T-helper 2 cell (primary cell): ENCODE data around the gene PLXND1.

Experiments used
- DNase-seq, 5 experiments: peaks; one replicate each; pipeline versions ENCODE4 v3.0.0 to v3.0.0-alpha.2; 2012 to 2022

The PLXND1 gene

GRCh38 chr3:129543999-129544398, 62.5 kb downstream of the PLXND1 start:
- DNase-seq: no peak

- no peak for DNase-seq
Observed at GRCh38 chr3:129543156-129543790, 63.2 kb downstream of the PLXND1 start, which contains the start of gene H1-8. TSS of gene H1-8 (plus strand) at chr3:129543175. CDS start at chr3:129543219, 44 bp downstream.

GRCh38 chr3:129542747-129543146, 63.7 kb downstream of the PLXND1 start:
- DNase-seq: no peak

GRCh38 chr3:129540776-129541516, 65.5 kb downstream of the PLXND1 start:
- no peak for DNase-seq

- DNase-seq: no peak
Observed at GRCh38 chr3:129539206-129539605, 67.3 kb downstream of the PLXND1 start.

- DNase-seq: no peak
Observed at GRCh38 chr3:129536804-129537203, 69.7 kb downstream of the PLXND1 start.

- DNase-seq: no peak
Observed at GRCh38 chr3:129536374-129536667, 70.2 kb downstream of the PLXND1 start.

- no peak for DNase-seq
Observed at GRCh38 chr3:129535075-129535474, 71.4 kb downstream of the PLXND1 start.

GRCh38 chr3:129534428-129535027, 71.9 kb downstream of the PLXND1 start:
- no peak for DNase-seq

- DNase-seq: no peak
Observed at GRCh38 chr3:129533406-129533805, 73.1 kb downstream of the PLXND1 start.

GRCh38 chr3:129532261-129532660, 74.2 kb downstream of the PLXND1 start:
- no peak for DNase-seq

GRCh38 chr3:129531699-129532098, 74.8 kb downstream of the PLXND1 start:
- no peak for DNase-seq

- no peak for DNase-seq
Observed at GRCh38 chr3:129530821-129531220, 75.7 kb downstream of the PLXND1 start.

- DNase-seq: no peak
Observed at GRCh38 chr3:129530251-129530791, 76.2 kb downstream of the PLXND1 start.

- DNase-seq: no peak
Observed at GRCh38 chr3:129529436-129530210, 76.9 kb downstream of the PLXND1 start.

GRCh38 chr3:129528589-129529100, 77.8 kb downstream of the PLXND1 start, which contains the start of gene RHO:
TSS of gene RHO (plus strand) at chr3:129528639. CDS start at chr3:129528734, 95 bp downstream.
- DNase-seq: no peak

GRCh38 chr3:129527262-129527661, 79.2 kb downstream of the PLXND1 start:
- DNase-seq: no peak

- DNase-seq: no peak
Observed at GRCh38 chr3:129526121-129526900, 80.2 kb downstream of the PLXND1 start.

- no peak for DNase-seq
Observed at GRCh38 chr3:129525341-129525968, 81.0 kb downstream of the PLXND1 start.

GRCh38 chr3:129524081-129524480, 82.4 kb downstream of the PLXND1 start:
- no peak for DNase-seq

- no peak for DNase-seq
Observed at GRCh38 chr3:129522953-129523352, 83.5 kb downstream of the PLXND1 start.
